K562 (cell line): ENCODE results near the gene EIF4E2. TPM values are rescaled to one million over a fixed set of nuclear protein-coding genes. Genes with fewer than 3 reads are reported as not detected.

Experiments used
- E2F3 ChIP-seq: fragments of 250-450 bp; sonication (Bioruptor Pico); IDR thresholded peaks from 2 replicates; pipeline ENCODE4 v1.4.0; 2020; ENCODE audit warnings: mild to moderate bottlenecking
- ID3 ChIP-seq, 2 experiments: fragments of 250-450 bp in 1 of 2; fragments of 450-650 bp in 1 of 2; sonication (Bioruptor Pico) in 1 of 2; IDR thresholded peaks; 2 replicates each; pipeline versions ENCODE4 v1.6.1 to v1.8.0; 2016 to 2021; ENCODE audit warnings: mild to moderate bottlenecking in 2 of 2, moderate library complexity in 2 of 2, missing compliant biosample characterization in 1 of 2, missing genetic modification characterization in 1 of 2
- SMAD1 ChIP-seq: fragments of 150-350 bp; IDR thresholded peaks from 2 replicates; pipeline ENCODE4 v1.6.1; 2014; ENCODE audit warnings: low read length, low read depth; ENCODE audit not compliant: partially characterized antibody
- SPI1 ChIP-seq: IDR thresholded peaks from 2 replicates; pipeline ENCODE4 v1.6.1; 2011; ENCODE audit warnings: low read depth, low read length, control low read depth, borderline replicate concordance
- SRSF7 ChIP-seq: fragments of 200-400 bp; formaldehyde crosslinking; optimal IDR thresholded peaks from 2 replicates; pipeline ENCODE3; 2017; ENCODE audit warnings: mild to moderate bottlenecking, low read depth, low read length
- TAL1 ChIP-seq: fragments of 450-650 bp; IDR thresholded peaks from 2 replicates; pipeline ENCODE4 v1.6.1; 2016; ENCODE audit warnings: mild to moderate bottlenecking
- WHSC1 ChIP-seq: IDR thresholded peaks from one replicate; pipeline ENCODE4 v1.6.1; 2012; ENCODE audit warnings: low read length, control low read depth, inconsistent platforms
- ZBTB40 ChIP-seq, 2 experiments: fragments of 450-650 bp in 1 of 2; sonication (generic) in 1 of 2; formaldehyde crosslinking in 1 of 2; IDR thresholded peaks; 2 replicates each; pipeline versions ENCODE4 v1.7.1 to v1.9.0; 2016 to 2022; ENCODE audit warnings: inconsistent platforms in 1 of 2, mild to moderate bottlenecking in 1 of 2, missing genetic modification reagents in 1 of 2
- polyA plus RNA-seq, 8 experiments: library from polyadenylated mRNA; depleted of rRNA in 4 of 8; stranded (reverse) in 5 of 8; unstranded in 3 of 8; fragments of >200 nt; fragmentation: Nextera tagmentation in 2 of 8; fragmentation: Illumina TruSeq in 1 of 8; extraction: Ambion mirVana in 2 of 8; extraction: Trizol in 1 of 8; gene quantifications; 2 replicates each; pipeline versions ENCODE4 v1.2.1 to v1.2.3, GENCODE V29; 2011 to 2014; ENCODE audit warnings: inconsistent platforms in 1 of 8, missing spikeins in 1 of 8
- total RNA-seq, 7 experiments: library from RNA; depleted of rRNA in 6 of 7; stranded (reverse); fragments of >200 nt in 6 of 7; fragmentation: Illumina TruSeq in 2 of 7; extraction: Trizol in 2 of 7; gene quantifications; 2 replicates each; pipeline versions ENCODE4 v1.2.1 to v1.2.3, GENCODE V29; 2011 to 2021; ENCODE audit warnings: low replicate concordance in 1 of 7

The EIF4E2 gene
- total and polyA plus RNA-seq, 9 of the 15 experiments (the other 6 are each of a cell fraction or from before 2014, with no cell fraction given) = 33.9 to 169 (median 77.5) TPM

- TF ChIP-seq ZBTB40 (IDR thresholded peaks at IDR 0.05) (no peak), ZBTB40 (CRISPR knock-in tag; IDR thresholded peaks at IDR 0.05) (no peak), SMAD1 (no peak), WHSC1 (no peak), SRSF7 (no peak), ID3 (CRISPR knock-in tag; IDR thresholded peaks at IDR 0.05) (no peak), ID3 (tag; IDR thresholded peaks at IDR 0.05) (no peak), SPI1 (no peak), E2F3 (CRISPR knock-in tag) (no peak), TAL1 (no peak)
Measured at GRCh38 chr2:232508251-232508650, 42.2 kb upstream of the EIF4E2 start (continued).
